SIG-M5 treated with dmso at 0.1 percent for 504 hours (cell line): ENCODE results near the gene KCNN4.
"Not testable (repeated sequence)": the region's sequence is repeated elsewhere in the genome, so short reads cannot be mapped to it uniquely, and the experiment has no call there.

Experiments
- DNase-seq: peaks from one replicate; lab custom pipeline; 2025; ENCODE audit not compliant: unreplicated experiment; lab: John Stamatoyannopoulos, UW

Gene KCNN4

DNA sequence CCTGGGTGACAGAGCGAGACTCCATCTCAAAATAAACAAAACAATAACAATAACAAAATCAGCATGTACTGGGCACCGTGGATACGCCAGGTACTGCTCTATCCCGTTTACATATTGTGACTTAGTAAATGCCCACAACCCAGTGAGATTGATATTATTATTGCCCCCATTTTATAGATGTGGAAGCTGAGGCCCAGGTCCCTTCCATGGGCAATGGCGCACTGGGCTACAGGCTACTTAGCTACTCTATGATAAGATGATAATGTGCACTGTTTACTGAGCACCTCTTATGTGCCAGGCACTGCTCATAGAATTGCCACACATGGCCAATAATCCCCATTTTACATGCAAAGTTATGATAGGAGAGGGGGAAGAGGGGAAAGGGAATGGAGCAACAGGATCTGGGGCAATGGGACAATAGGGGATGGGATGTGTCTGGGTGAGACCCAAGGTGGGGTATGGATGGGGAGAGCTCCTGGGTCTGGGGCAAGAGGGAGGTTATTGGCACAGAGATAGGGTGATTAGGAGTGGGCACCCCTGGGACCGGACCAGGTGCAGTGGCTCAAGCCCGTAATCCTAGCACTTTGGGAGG lies 5.4 kb downstream of the KCNN4 start:
- DNase-seq = no peak

DNA sequence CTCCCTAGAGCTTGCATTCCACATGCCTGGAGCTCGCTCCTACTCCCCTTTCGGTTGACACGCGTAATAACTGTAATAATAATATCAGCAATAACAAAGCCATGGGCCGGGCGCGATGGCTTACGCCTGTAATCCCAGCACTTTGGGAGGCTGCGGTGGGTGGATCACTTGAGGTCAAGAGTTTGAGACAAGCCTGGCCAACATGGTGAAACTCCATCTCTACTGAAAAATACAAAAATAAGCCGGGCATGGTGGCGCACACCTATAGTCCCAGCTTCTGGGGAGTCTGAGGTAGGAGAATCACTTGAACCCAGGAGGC lies 5.9 kb downstream of the KCNN4 start:
- not testable (repeated sequence) for DNase-seq

DNA sequence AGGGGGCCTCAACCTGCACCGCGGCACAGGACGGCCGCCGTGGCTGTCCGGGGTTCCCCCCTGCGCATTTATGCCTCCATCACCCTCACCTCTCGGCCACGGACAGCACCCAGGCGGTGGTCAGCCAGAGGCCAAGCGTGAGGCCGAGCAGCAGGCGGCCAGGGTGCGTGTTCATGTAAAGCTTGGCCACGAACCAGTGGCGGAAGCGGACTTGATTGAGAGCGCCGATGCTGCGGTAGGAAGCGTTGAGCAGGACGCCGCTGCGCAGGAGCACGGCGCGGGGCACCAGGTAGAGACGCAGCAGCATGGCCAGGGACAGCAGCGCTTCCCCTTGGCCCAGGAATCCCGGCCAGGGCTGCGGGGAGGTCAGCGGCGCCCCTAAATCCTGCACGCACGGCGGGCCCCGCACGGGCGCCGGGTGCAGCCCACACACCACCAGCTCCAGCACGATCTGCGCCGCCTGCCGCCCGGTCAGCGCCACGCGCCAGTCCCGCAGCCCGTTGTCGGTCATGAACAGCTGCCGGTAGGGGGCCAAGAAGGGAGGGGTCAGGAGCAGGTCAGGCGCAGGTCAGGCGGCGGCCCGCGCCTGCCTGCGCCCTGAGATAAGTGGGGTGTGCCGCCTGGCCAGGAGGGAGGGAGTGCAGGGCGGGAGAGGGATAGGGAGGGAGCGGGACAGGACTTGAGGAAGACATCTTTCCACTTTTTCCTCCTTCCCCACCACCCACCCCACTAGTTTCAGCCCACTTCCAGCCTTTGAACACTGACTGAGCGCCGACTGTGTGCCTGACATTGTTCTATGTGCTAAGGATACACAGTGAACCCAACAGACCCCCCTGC lies 6.5 kb downstream of the KCNN4 start:
- no peak for DNase-seq

DNA sequence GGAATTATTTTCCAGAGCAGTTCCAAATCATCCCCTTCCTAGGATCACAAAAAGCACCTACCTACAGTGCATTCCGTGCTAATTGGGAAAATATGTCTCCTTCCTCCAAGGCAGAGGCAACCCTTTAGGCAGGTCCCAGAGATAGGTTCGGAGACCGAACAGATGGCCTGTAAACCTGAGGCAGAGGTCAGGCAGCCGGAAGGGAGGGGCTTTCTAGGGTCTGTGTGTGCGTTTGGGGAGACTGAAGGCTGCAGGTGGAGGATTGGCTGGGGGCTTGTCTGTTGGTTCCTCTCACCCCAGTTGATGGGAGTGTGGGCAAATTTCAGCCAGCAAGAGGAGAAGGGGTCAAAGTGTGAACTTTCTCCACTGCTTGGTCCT lies 7.1 kb downstream of the KCNN4 start:
- DNase-seq = no peak

DNA sequence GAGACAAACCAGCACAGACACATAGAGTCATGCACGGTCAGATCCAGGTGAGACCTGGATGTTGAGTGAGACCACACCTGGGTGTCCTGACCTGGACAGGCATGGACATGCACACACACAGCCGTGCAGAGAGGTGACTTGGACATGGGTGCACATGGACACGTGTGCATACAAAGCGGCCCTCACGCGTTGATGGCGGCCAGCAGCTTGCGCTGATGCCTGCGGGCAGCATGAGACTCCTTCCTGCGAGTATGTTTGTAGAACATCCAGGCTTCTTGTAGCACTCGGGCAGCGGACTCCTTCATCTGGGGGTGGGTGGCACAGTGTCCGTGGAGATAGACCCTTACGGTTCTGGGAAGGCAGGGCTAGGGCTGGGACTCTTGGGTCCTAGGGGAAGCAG lies 11.5 kb downstream of the KCNN4 start:
- no peak for DNase-seq

DNA sequence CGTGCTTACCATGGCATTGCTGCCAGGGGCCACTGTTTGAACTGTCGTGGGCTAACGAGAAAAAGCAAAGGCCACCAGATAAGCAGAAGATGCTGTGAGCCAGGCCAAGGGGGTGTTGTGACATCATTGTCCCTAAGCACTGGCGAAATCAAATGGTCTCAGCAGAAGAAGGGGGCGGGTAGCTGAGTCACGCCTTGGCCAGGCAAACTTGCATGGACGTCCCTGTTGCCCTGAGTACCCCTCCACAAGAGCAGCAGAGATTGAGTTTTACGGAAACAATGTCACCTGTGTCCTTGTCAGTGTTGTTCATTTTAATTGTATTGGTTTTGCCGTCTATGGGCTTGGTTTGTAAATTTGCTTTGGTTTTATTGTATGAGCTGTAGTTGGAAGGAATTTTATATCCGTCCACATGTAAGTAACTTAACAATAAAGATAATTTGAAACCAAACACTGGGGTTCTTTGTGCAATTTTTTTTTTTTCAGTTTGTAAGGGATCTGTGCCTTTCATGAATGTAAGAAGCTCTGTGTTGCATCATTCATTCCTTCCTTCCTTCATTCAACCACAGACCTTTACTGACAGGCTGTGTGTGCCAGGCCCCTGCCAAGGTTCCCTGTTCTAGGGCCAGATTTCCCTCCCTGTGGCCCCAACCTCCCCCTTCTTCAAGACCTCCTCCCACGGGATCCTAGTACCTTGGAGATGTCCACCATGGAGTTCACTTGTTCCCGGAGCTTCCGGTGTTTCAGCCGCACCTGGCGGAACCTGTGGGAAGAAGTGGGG lies 12.3 kb downstream of the KCNN4 start:
- DNase-seq = peak; percentile 82

DNA sequence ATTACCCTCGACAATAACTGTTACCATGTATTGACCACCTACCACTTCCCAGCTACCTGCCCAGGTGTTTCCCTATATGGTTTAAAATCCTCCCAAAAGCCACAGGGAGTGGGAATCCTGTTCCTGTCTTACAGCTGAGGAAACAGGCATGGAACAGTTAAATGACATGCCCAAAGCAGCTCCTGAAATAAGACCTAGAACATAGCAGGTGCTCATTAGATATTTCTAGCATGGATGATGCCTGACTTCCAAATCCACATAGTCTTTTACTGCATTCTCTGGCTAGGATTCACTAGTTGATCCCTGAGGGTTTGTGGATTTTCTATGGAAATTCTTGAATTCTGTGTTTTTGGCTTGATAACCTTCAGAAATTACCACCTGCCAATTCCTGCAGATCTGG lies 13.0 kb downstream of the KCNN4 start:
- no peak for DNase-seq

DNA sequence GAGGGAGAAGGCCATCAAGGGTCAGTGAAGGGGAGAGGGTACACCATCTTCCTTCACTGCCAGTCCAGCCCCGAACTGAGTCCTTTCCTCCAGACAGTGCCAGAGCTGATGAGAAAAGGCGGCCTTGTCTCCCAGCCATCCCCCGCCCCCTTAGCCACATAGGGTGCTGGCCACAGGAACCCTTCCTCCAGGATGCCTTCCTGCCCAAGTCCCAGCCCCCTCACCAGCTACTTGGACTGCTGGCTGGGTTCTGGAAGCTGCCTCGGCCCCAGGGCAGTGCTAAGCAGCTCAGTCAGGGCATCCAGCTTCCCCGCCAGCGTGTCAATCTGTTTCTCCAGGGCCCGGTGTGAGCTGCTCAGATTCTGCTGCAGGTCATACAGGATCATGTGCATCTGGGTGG lies 13.5 kb downstream of the KCNN4 start:
- no peak for DNase-seq

DNA sequence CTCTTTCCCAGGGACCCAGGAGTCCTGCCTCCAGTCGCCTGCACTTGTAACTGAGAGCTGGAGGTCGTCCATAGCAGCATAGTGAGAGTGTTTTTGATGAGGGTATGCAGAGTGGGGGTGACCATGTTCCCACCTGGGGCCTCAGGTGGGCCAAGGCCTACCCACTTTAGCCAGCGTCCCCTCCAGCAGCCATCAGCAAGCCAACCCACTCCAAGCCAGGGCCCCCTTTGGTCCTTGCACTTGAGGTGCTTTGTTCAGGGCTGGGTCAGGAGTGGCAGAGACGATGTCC lies 14.1 kb downstream of the KCNN4 start:
- DNase-seq = no peak

DNA sequence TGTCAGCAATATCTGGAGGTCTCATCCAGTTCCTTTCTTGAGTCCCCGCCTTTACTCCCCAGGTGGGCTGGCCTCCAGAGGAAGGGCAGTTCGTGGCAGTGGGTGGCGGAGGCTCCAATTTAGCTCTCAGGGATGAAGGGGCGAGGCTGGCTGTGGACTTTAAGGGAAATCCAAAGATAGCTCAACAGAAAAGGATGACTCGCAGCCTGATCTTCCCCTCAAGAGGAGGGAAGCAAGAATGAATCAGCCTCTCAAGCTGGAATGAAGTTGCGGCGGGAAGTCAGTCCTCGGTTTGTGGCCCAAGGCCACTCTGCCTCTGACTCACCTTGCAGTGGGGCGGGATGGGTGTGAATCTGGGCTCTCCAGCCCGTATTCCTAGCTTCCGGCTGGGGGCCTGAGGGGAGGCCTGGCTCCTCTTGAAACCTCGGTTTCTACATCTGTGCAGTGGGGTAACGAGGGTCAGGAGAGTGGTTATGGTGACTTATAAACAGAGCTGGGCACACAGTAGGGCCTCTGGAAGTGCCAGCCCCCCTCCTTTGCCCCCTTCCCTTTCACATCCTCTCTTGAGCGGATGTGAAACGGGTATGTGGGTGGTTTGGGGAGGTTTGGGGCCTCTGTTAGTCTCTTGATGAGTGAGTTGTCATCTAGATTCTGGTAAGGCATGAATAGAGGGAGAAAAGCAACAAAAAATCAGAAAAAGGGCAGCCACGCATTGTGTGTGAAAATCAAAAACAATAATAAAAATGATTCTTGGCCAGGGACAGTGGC lies 15.5 kb downstream of the KCNN4 start:
- peak; percentile 99 for DNase-seq

DNA sequence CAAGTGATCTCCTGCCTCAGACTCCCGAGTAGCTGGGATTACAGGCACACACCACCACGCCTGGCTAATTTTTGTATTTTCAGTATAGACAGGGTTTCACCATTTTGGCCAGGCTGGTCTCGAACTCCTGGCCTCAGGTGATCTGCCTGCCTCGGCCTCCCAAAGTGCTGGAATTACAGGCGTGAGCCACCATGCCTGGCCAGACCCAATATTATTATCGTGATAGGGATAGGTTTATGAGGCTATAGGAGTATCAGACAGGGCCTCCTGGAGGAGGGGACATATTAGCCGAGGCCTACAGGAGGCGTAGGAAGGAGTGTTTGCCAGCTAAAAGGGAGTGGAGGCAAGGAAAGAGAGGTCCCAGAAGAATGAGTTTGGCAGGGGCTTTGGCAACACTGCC lies 16.1 kb downstream of the KCNN4 start:
- not testable (repeated sequence) for DNase-seq

DNA sequence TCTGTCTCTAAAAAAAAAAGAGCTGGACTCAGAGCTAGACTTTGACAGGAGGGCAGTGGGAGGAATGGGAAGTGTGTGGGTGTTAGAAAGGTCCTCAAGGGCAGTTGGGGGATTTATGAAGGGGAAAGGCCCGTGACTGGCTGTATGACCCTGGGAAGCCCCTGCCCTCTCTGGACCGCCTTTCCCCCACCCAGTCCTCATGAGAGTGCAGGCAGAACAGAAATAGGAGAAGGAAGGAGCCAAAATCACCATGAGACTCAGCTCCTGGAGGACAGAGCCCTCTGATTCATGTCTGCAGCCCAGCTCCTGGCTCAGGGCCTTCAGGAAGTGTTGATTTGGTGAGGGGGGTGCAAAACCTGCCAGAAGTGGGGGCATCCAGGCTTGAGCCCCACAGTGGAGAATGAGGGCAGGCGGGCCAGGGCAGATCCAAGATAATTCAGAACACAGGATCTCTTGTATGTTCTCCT lies 17.3 kb downstream of the KCNN4 start:
- DNase-seq = no peak

DNA sequence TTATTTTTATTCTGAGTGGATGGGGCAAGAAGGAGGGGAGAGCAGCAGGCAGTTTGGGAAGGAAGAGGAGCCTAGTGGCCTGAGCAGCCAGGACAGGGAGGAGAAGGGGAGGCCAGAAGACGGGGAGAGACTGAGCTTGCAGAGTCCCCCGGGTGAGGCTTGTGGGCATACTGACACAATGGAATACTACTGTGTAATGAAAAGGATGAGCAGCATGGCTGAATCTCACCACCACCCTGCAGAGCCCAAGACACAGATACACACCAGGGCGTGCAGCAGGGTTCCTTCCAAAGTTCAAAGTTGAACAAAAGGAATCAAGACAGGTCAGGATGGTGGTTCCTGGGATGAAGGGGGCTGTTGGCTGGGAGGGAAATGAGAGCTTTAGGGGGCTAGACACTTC lies 18.0 kb downstream of the KCNN4 start:
- no peak for DNase-seq

DNA sequence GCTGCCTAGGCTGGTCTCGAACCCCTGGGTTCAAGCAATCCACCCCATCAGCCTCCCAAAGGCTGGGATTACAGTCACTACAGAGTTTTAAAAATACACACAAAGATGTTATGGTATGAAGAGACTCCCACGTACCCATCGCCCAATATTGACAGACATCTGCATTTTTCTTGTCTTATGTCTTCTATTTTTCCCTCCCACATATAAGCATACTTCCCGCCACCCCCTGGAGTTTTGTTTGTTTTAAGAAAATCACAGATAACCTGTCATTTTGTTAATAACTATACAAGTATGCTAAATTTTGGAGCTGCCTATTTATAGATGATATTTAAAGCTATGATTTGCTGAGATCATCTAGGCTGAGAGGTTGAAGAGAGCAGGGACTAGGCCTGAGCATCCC lies 19.8 kb downstream of the KCNN4 start:
- DNase-seq = no peak

DNA sequence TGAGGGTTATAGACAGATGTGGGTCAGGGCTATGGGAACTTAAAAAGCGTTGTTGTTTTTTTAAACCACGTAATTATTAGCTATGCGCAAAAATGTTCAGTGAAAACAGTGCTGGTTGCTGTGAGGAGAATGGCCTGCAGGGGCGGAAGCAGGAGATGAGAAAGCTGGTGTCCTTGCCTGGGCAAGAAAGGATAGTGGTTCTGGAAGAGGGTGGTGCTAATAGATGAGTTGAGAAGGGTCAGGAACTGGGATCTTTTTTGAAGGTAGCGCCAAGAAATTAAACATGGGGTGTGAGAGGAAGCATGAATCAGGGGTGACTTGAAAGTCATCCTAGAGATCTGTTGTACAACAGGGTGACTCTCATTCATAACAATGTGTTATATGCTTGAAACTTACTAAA lies 21.3 kb downstream of the KCNN4 start:
- DNase-seq = peak; percentile 45

DNA sequence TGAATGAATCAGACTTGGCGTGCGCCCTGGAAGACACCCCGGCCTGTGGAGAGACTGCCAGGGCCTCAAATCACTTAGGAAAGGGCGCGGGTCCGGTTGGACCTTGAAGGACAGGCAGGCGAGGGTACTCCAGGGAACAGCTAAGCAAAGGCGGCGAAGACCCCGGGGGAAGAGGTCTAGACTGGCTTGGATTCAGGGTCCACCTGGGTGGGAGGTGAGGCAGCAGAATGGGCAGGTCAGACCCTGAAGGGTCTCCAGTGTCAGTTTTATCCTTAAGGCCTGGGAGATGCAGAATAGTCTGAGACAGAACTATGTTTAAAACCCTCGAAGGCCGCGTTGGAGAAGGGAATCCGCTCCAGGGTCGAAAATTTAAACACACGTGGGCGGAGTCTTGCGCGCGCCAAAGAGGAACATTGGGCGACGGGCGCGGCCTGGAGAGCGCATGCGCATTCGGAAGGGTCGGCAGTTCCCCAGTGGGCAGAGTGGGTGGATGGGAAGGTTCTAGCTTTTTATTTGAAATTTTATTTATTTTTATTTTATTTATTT lies 25.4 kb downstream of the KCNN4 start:
- DNase-seq = peak; percentile 77

DNA sequence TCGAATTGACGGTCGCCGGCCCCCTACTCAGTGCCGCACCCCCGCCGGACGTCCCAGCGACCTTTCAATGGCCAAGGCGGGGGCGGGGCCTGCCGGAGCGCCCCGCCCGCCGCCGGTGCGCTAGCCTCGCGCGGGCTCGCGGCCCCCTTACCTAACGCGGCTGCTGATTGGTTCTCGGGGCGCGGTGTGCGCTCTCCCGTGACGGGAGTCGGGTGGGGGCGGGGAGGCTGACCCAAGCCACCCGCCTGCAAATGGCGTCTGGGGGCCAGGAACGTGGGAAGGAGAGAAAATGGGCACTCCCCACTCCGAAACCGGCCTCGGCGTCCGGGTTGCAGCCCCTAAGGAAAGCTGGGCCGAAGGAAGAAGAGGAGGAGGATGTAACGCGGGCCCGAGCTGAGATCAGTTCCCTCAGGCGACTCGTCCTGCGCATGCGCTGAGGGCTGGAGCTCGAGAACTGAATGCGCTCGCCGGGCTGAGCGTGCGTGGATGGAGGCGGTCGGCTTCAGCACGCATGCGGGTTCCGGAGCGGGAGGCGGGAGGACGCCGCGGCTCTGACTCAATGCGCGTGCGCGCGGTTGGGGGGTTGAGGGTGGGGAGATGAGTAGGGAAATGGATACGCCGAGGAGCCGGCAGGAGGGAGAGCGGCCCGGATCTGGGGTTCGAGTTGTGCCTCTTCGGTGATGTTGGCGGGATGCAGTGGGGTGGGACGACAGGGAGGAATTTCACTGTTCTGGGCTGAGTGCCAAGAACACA lies 26.1 kb downstream of the KCNN4 start, which contains the start of gene SMG9:
TSS of gene SMG9 (minus strand) at position 460 of the 753 bp plus-strand sequence. CDS start 4,221 bp downstream, outside the sequence.
- peak; percentile 89 for DNase-seq

DNA sequence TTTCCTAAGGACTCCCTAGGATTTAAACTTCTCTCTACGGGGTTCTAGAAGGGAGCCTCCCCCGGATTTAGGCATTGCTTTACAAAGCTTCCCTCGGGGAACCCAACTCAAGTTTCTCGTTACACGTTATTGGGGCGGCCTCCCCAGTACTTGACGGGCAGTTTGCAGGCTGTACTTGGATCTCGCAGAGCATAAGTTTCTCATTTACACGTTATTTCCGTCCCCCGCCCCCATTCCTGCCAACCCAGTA lies 26.6 kb downstream of the KCNN4 start:
- no peak for DNase-seq

DNA sequence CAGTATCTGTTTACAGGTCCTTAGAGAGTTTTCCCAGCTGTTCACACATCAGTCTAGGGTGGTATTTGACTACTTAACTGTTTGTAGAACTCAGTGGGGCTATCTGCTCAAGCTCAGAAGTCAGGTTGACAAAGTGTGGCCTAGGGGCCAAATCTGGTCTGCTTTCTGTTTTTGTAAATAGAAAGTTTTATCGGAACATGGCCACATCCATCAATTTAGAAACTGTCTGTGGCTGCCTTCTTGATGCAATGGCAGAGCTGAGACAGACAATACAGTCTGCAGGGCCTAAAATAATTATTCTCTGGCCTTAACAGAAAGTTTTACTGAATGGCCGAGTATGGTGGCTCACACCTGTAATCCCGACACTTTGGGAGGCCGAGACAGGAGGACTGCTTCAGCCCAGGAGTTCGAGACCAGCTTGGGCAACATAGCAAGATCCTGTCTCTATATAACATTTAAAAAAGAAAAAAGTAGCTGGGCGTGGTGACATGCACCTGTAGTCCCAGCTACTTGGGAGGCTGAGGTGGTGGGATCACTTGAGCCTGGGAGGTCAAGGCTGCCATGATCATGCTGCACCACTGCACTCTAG lies 28.4 kb downstream of the KCNN4 start:
- DNase-seq = no peak

DNA sequence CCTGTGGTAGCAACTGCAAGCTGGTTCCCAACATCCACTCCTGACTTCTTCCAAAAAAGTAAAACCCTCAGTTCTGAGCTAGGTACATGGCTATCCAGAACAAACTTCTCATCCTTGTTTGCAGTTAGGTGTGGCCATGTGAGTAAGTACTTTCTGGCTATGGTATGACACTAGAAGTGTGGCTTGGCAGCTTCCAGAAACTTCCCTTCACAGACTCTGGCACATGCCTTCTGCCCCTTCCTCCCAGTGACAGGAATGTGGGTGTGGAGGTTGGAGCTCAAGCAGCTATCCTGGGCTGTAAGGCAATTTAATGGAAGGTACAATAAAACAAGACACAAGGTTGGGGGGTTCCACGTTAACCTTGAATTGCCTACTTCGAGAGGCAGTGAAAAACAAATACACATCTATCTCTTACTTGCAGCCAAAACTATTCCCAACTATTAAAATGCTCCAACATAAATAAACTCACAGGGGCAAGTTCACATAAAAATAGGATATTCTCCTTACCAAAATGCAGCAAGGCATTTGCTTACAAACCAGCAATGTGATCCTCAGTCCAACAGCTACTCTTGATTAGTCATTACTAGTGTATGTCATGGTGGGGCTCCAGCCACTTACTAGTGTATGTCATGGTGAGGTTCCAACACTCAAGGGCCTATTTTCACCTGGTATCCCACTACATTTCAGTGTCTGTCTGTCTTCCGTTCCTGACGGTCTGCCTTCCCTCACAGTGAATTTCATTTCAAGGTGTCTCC lies 29.1 kb downstream of the KCNN4 start:
- no peak for DNase-seq
